Common myeloid progenitor, CD34-positive (primary cell): Measurements from ENCODE around the gene SHISAL1.

ENCODE experiments used
- CTCF ChIA-PET: fragments of 350-600 bp; sonication (Branson Sonifier 250); formaldehyde crosslinking; loops from one replicate; lab custom pipeline; 2021; ENCODE audit warnings: antibody characterized with exemption; lab: Charles Lee
- POLR2A ChIA-PET: fragments of 350-600 bp; sonication (Branson Sonifier 250); formaldehyde crosslinking; loops from one replicate; lab custom pipeline; 2021; ENCODE audit warnings: antibody characterized with exemption; lab: Charles Lee
- DNase-seq, 3 donors: peaks; one replicate each; pipeline versions ENCODE4 v3.0.0 to v3.0.0-alpha.2; 2013
- H3K27ac ChIP-seq, 2 experiments: 1 replicate in 1 of 2; 2 replicates in 1 of 2; pipeline ENCODE4 v1.7.0; 2013; ENCODE audit warnings: inconsistent platforms in 2 of 2, low read length in 2 of 2, mild to moderate bottlenecking in 2 of 2, low read depth in 1 of 2, moderate library complexity in 1 of 2; ENCODE audit not compliant: severe bottlenecking in 2 of 2, insufficient read depth in 1 of 2, poor library complexity in 1 of 2
- H3K27me3 ChIP-seq, 5 experiments: replicated peaks in 2 of 5; 1 replicate in 3 of 5; 2 replicates in 2 of 5; pipeline versions ENCODE4 v1.6.1 to v1.7.0; 2013; ENCODE audit warnings: low read length in 4 of 5, mild to moderate bottlenecking in 2 of 5, moderate library complexity in 2 of 5, inconsistent platforms in 1 of 5; ENCODE audit not compliant: insufficient read depth in 5 of 5, control insufficient read depth in 4 of 5
- H3K36me3 ChIP-seq, 4 experiments: 1 replicate in 2 of 4; 2 replicates in 2 of 4; pipeline versions ENCODE4 v1.6.1 to v1.7.0; 2013; ENCODE audit warnings: low read length in 3 of 4, control low read depth in 1 of 4, mild to moderate bottlenecking in 1 of 4; ENCODE audit not compliant: control insufficient read depth in 4 of 4, insufficient read depth in 4 of 4
- H3K4me1 ChIP-seq, 4 experiments: 1 replicate in 3 of 4; 2 replicates in 1 of 4; pipeline versions ENCODE4 v1.6.1 to v1.7.1; 2013; ENCODE audit warnings: low read length in 3 of 4, mild to moderate bottlenecking in 3 of 4, control low read depth in 1 of 4, inconsistent platforms in 1 of 4, moderate library complexity in 1 of 4; ENCODE audit not compliant: control insufficient read depth in 4 of 4, insufficient read depth in 4 of 4; ENCODE audit errors: control extremely low read depth in 1 of 4
- H3K4me3 ChIP-seq, 7 experiments: 1 replicate in 4 of 7; 2 replicates in 3 of 7; pipeline versions ENCODE4 v1.5.1 to v1.7.0; 2013; ENCODE audit warnings: mild to moderate bottlenecking in 7 of 7, low read length in 6 of 7, moderate library complexity in 6 of 7, inconsistent platforms in 2 of 7, low read depth in 2 of 7, control low read depth in 1 of 7; ENCODE audit not compliant: insufficient read depth in 4 of 7, control insufficient read depth in 1 of 7; ENCODE audit errors: extremely low read depth in 1 of 7
- H3K9me3 ChIP-seq, 5 experiments: 1 replicate in 4 of 5; 2 replicates in 1 of 5; pipeline versions ENCODE4 v1.6.1 to v1.7.1; 2013; ENCODE audit warnings: low read length in 4 of 5, mild to moderate bottlenecking in 2 of 5, inconsistent platforms in 1 of 5, low read depth in 1 of 5, moderate library complexity in 1 of 5; ENCODE audit not compliant: control insufficient read depth in 4 of 5, insufficient read depth in 2 of 5; ENCODE audit errors: control extremely low read depth in 1 of 5
- WGBS: methylation state at CpG from one replicate; pipeline ENCODE4 v1.1.5; 2013; ENCODE audit not compliant: insufficient coverage; 5-methylcytosine and 5-hydroxymethylcytosine counted together

Gene SHISAL1

DNA sequence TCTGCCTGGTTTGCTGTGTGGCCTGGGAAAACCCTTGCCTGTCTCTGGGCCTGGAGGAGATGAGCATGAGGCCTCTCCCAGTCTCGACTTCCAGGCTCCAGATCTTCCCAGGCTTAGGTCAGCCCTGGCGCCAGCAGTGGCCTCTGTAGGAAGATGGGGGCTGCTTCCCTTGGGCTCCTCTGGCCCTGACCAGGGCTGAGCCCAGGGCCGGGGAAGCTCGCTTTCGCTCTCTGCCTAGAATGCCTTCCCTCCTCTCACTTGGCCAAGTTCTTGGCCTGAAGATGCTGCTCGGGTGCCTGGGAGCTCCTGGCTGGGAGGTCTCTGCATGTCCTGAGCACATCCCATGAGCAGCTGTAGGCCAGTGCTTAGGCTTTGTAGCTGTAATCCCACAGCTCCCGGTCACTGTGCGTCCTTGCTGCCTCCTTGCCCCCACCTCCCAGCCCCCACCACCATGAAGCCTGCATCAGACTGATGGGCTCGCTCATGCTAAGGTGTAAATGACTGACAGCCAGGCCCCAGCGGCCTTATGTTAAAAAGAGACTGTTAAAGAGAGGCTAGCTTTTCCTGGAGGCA is 25.5 kb downstream of the SHISAL1 start:
- DNase-seq, result no peak
- ChIA-PET CTCF (no interaction called here), POLR2A (no interaction called here)
- H3K27me3 ChIP-seq, result peaks cover 0 to 30% (median 0%) of the 10 kb centered on the region in 5 experiments
- no peaks in the 10 kb centered on the region for H3K36me3 ChIP-seq
- H3K4me3 ChIP-seq, result no peak overlapping the region
- H3K9me3 ChIP-seq, result no peaks in the 10 kb centered on the region
- no peak overlapping the region for H3K27ac ChIP-seq
- WGBS, result 94% methylated on average over 7 of the region's 10 CpGs
- H3K4me1 ChIP-seq, result peaks cover 0 to 13% (median 7%) of the 10 kb centered on the region in 4 experiments

DNA sequence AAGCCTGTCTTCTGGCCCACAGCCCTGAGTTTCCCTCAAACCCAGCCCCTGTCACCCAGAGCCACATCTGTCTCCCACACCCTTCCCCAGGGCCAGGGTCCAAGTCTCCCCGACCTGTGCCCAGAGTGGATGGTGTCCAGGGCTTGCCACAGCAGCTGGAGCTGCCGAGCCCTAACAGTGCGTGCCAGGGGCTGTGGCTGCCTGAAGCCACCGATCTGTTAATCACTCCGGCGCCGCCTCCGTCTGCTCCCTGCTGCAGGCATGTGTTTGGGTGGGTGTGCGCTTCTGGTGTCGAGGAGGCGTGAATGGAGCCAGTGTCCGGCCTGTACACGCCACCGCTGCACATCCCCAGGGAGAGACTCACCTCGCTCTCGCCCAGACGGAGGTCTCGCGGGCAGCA is 26.1 kb downstream of the SHISAL1 start:
- ChIA-PET CTCF (no interaction called here), POLR2A (no interaction called here)
- 93% methylated on average over 17 of the region's 19 CpGs for WGBS
- Histone ChIP-seq H3K36me3 (no peaks in the 10 kb centered on the region), H3K4me1 (peaks cover 0 to 9% (median 6%) of the 10 kb centered on the region in 4 experiments), H3K9me3 (no peaks in the 10 kb centered on the region), H3K27me3 (peaks cover 0 to 30% (median 0%) of the 10 kb centered on the region in 5 experiments), H3K4me3 (no peak overlapping the region), H3K27ac (no peak overlapping the region)
- DNase-seq, result no peak

DNA sequence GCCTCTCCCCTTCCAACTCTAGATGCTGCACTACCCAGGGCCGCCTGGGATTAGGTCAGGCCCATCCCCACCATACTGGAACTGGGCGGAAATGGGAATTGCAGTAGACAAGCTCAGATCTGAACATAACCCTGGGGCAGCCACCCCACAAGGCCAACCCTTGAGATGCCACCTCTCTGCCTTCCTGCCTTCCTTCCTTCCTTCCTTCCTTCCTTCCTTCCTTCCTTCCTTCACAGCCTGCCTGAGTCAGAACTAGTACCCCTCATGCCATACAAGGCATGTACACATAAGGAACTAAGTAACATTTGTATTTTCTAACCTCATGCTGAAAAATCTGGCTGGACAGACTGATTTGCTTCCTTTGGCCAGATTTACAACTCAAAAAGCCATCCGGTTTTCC is 28.0 kb downstream of the SHISAL1 start:
- Histone ChIP-seq H3K27ac (no peak overlapping the region), H3K36me3 (no peaks in the 10 kb centered on the region), H3K9me3 (no peaks in the 10 kb centered on the region), H3K27me3 (peaks cover 0 to 32% (median under 1%) of the 10 kb centered on the region in 5 experiments), H3K4me1 (no peaks in the 10 kb centered on the region), H3K4me3 (no peak overlapping the region)
- CTCF ChIA-PET, result no interaction called here
- WGBS, result 37% methylated on average over 2 of the region's 3 CpGs
- no peak for DNase-seq
- POLR2A ChIA-PET, result no interaction called here

DNA sequence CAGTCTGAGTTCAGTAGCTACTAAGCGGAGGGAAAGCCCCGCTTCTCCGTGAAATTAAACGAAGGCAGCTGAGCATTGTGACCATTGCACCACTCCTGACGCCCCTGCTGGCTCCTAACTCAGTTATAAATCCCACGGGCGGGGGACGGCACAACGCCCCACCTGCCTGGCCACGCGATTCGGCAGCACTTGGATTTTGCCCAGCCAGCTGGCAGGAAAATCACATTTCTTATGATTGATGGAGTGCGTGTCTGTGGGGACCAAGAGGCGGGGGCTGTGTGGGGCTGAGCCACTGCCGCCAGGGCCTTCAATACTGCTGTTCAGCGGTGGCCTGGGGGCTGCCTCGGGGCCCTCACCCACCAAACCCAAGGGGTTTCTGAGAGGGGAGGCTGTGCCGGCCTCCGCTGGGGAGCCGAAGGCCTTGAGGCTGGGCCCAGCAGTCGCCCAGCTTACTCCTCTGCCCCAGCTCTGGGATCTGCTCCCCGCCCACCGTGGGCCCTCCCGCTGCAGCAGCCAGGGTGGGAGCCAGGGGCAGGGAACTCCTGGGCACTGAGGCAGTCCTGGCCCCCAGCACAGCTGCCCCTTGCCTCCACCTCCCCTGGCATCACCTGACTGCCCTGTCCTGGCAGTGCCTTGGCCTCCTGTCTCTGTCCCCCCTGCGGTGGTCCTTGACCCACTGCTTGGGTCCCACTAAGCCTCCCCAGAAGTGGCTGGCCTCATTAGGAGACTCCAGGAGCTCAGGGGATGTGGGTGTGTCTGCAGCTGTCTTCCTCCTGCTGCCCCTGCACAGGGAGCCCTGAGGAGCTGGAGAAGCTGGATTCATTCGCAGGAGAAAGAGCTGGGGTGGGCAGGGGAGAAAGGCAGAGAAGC is 30.7 kb downstream of the SHISAL1 start:
- peaks cover 0 to 50% (median 10%) of the 10 kb centered on the region in 5 experiments for H3K27me3 ChIP-seq
- no peak for DNase-seq
- no peaks in the 10 kb centered on the region for H3K4me1 ChIP-seq
- no peaks in the 10 kb centered on the region for H3K36me3 ChIP-seq
- no peak overlapping the region for H3K27ac ChIP-seq
- no peak overlapping the region for H3K4me3 ChIP-seq
- WGBS, result 91% methylated on average over 19 of the region's 26 CpGs
- CTCF ChIA-PET, result interaction anchor here (0.7 to 1.4 kb wide), 2 partner anchors 38 to 81 kb away, joined by 3 read pairs; no protein-coding TSS in a partner anchor
- POLR2A ChIA-PET, result no interaction called here
- H3K9me3 ChIP-seq, result no peaks in the 10 kb centered on the region

DNA sequence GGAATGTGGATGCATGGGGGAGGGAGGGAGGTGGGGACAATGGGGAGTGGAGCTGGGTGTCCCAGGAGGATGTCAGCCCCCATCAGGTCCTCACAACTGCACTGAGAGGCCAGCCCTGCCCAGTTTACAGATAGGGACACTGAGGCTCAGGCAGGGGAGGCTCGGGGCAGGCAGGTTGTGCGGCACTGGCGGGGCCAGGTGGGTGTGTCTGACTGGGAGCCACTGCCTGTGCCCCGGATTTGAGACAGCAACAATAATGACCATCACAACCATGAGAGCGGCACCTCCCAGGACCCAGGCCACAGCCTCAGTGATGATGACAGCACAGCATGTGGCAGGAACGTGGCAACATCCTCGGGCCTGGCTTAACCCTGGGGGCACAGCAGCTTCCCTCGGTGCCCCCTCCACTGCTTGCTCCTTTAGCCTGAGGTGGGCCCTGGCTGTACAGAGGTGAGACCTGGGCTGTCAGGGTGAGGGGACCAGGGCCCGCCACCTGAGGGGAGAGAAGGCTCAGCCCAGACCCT is 32.0 kb downstream of the SHISAL1 start:
- Histone ChIP-seq H3K27me3 (peaks cover 0 to 53% (median 10%) of the 10 kb centered on the region in 5 experiments), H3K36me3 (no peaks in the 10 kb centered on the region), H3K4me1 (no peaks in the 10 kb centered on the region), H3K9me3 (no peaks in the 10 kb centered on the region), H3K27ac (no peak overlapping the region), H3K4me3 (no peak overlapping the region)
- ChIA-PET POLR2A (no interaction called here), CTCF (no interaction called here)
- 87% methylated on average over 5 of the region's 9 CpGs for WGBS
- no peak for DNase-seq

DNA sequence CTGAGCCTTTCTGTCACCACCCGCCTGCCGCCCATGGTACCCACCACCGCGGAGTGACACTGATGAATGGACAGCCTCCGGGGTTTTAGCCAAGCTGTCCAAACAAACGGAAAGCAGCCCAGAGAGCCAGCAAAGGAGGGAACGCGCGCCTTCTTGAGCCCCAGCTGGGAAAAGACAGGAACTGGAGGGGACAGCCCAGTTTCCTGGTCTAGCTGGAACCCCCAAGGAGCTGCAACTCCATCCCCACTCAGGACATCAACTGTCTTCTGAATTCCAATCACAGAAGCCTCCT is 33.7 kb downstream of the SHISAL1 start:
- H3K9me3 ChIP-seq, result no peaks in the 10 kb centered on the region
- H3K27me3 ChIP-seq, result peaks cover 0 to 39% (median 10%) of the 10 kb centered on the region in 5 experiments
- 3% methylated on average over 6 of the region's 9 CpGs for WGBS
- H3K4me3 ChIP-seq, result no peak overlapping the region
- no peak overlapping the region for H3K27ac ChIP-seq
- ChIA-PET POLR2A (no interaction called here), CTCF (interaction anchor here (1.2 kb wide), 1 partner anchor 18 kb away, joined by 3 read pairs; no protein-coding TSS in a partner anchor)
- H3K36me3 ChIP-seq, result no peaks in the 10 kb centered on the region
- DNase-seq, result no peak
- no peaks in the 10 kb centered on the region for H3K4me1 ChIP-seq
